ENCODE data around the gene DPH5.

DNA sequence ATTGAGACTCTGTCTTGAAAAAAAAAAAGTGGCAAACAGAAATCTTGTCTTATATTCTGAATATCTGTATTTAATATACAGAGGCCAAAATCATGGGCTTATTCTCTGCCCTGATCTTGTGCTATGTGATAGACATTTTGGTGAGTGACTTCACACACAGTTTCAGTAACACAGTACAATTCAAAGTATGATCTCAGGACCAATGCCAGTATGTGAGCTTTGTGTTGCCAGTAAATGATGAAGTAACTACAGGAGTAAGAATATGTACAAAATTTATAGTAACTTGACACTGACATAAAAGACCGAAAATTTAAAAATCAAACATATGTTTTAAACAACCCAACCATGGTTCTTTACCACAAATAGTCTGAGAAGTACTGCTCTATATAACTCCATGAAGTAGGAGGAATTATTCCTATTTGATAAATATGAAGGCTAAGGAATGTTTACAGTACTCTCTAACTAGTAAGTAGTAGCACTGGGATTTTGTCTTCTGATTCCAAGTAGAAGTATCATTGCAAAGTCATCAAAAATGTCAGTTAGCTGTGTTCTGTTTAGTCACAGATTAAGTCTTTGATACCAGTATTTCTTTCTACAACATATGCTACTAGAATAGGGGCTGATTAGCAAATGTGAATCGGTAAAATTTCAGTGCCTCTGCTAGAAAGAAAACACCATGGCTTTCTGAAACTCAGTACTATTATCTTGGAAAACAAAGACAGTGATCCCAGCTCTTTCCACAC, 25.3 kb downstream of the DPH5 start:
- TF ChIP-seq, protein P1, sequence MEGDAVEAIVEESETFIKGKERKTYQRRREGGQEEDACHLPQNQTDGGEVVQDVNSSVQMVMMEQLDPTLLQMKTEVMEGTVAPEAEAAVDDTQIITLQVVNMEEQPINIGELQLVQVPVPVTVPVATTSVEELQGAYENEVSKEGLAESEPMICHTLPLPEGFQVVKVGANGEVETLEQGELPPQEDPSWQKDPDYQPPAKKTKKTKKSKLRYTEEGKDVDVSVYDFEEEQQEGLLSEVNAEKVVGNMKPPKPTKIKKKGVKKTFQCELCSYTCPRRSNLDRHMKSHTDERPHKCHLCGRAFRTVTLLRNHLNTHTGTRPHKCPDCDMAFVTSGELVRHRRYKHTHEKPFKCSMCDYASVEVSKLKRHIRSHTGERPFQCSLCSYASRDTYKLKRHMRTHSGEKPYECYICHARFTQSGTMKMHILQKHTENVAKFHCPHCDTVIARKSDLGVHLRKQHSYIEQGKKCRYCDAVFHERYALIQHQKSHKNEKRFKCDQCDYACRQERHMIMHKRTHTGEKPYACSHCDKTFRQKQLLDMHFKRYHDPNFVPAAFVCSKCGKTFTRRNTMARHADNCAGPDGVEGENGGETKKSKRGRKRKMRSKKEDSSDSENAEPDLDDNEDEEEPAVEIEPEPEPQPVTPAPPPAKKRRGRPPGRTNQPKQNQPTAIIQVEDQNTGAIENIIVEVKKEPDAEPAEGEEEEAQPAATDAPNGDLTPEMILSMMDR (IDR thresholded peaks at IDR 0.05) = no peak
- no peak for TF ChIP-seq POLR2A (IDR thresholded peaks at IDR 0.05)
